A549 (cell line): ENCODE data around the gene SMIM10. TPM values are rescaled to one million over a fixed set of nuclear protein-coding genes. Genes with fewer than 3 reads are reported as not detected.

Source experiments
- ATAC-seq, 2 experiments: fragments of 200-7000 bp in 1 of 2; fragments of >200 bp in 1 of 2; cut with Nextera tagmentation in 1 of 2; cut with Tn5 transposase in 1 of 2; 3 replicates each; pipeline versions ENCODE4 v1.8.0 to v1.9.1; 2018 to 2020; ENCODE audit warnings: mild to moderate bottlenecking in 1 of 2, moderate library complexity in 1 of 2
- CTCF ChIA-PET: fragments of 300-600 bp; sonication (Branson Sonifier 250); formaldehyde crosslinking; extraction: SDS; loops from one replicate; lab custom pipeline; 2021; ENCODE audit warnings: antibody characterized with exemption, inconsistent platforms; lab: Yijun Ruan, JAX
- POLR2A ChIA-PET: fragments of 350-600 bp; formaldehyde crosslinking; extraction: SDS; loops from one replicate; lab custom pipeline; 2021; ENCODE audit warnings: antibody characterized with exemption, inconsistent platforms; lab: Yijun Ruan, JAX
- DNase-seq, 2 experiments: peaks; one replicate each; pipeline versions ENCODE4 v3.0.0 to v3.0.0-alpha.2; 2011 to 2016; ENCODE audit warnings: low read depth in 1 of 2, low spot score in 1 of 2
- FAIRE-seq: peaks from 2 replicates; lab custom pipeline; 2011; peaks lifted over from hg19 to GRCh38; lab: Jason Lieb, UNC
- H3K27ac ChIP-seq, 2 experiments: fragments of >200 bp; sonication (Bioruptor Twin); formaldehyde crosslinking; 3 replicates each; pipeline ENCODE4 v1.5.1; 2016 to 2017
- H3K4me1 ChIP-seq: fragments of >200 bp; sonication (Bioruptor Twin); formaldehyde crosslinking; 3 replicates; pipeline ENCODE4 v1.6.1; 2016
- H3K4me2 ChIP-seq: fragments of >200 bp; sonication (Bioruptor Twin); formaldehyde crosslinking; 3 replicates; pipeline ENCODE4 v1.6.1; 2016
- H3K4me3 ChIP-seq: fragments of >200 bp; sonication (Bioruptor Twin); formaldehyde crosslinking; 3 replicates; pipeline ENCODE4 v1.5.1; 2016
- H3K9me3 ChIP-seq: fragments of >200 bp; sonication (Bioruptor Twin); formaldehyde crosslinking; 3 replicates; pipeline ENCODE4 v1.6.1; 2016
- CEBPB ChIP-seq, 2 experiments: fragments of >200 bp in 1 of 2; sonication (Bioruptor Twin) in 1 of 2; formaldehyde crosslinking in 1 of 2; IDR thresholded peaks; 2 replicates each; pipeline ENCODE4 v1.6.1; 2012 to 2016
- EP300 ChIP-seq, 2 experiments: fragments of >200 bp; sonication (Bioruptor Twin); formaldehyde crosslinking; IDR thresholded peaks; 2 replicates in 1 of 2; 3 replicates in 1 of 2; pipeline ENCODE4 v1.6.1; 2016 to 2017
- ESRRA ChIP-seq: fragments of 150-350 bp; IDR thresholded peaks from 2 replicates; pipeline ENCODE4 v1.6.1; 2014; ENCODE audit warnings: mild to moderate bottlenecking, low read length, borderline replicate concordance
- FOSL2 ChIP-seq, 2 experiments: fragments of 450-650 bp in 1 of 2; fragments of >200 bp in 1 of 2; sonication (Bioruptor Twin) in 1 of 2; formaldehyde crosslinking; IDR thresholded peaks; 2 replicates each; pipeline versions ENCODE4 v1.5.0 to v1.6.1; 2016 to 2020; ENCODE audit warnings: mild to moderate bottlenecking in 1 of 2, moderate library complexity in 1 of 2
- HDAC2 ChIP-seq: fragments of 200-600 bp; sonication (generic); IDR thresholded peaks from 2 replicates; pipeline ENCODE4 v1.6.1; 2016
- HOXB5 ChIP-seq: fragments of 250-450 bp; sonication (Bioruptor Pico); IDR thresholded peaks from 2 replicates; pipeline ENCODE4 v1.5.0; 2020; ENCODE audit warnings: mild to moderate bottlenecking, moderate library complexity
- JUN ChIP-seq, 2 experiments: fragments of >200 bp; sonication (Bioruptor Twin); formaldehyde crosslinking; IDR thresholded peaks; 2 replicates in 1 of 2; 3 replicates in 1 of 2; pipeline ENCODE4 v1.6.1; 2016 to 2017
- JUNB ChIP-seq: fragments of >200 bp; sonication (Bioruptor Twin); formaldehyde crosslinking; IDR thresholded peaks from 2 replicates; pipeline ENCODE4 v1.6.1; 2016
- KDM5A ChIP-seq: fragments of 200-600 bp; sonication (generic); IDR thresholded peaks from 2 replicates; pipeline ENCODE4 v1.6.1; 2016; ENCODE audit warnings: antibody characterized with exemption, mild to moderate bottlenecking
- MAFK ChIP-seq: fragments of 450-650 bp; IDR thresholded peaks from 2 replicates; pipeline ENCODE4 v1.6.1; 2014; ENCODE audit not compliant: partially characterized antibody
- MAZ ChIP-seq: fragments of 150-350 bp; IDR thresholded peaks from 2 replicates; pipeline ENCODE4 v1.6.1; 2014; ENCODE audit warnings: antibody characterized with exemption, low read depth, low read length, borderline replicate concordance
- NR3C1 ChIP-seq: fragments of >200 bp; sonication (Bioruptor Twin); formaldehyde crosslinking; IDR thresholded peaks from 3 replicates; pipeline ENCODE4 v1.6.1; 2017
- PHF8 ChIP-seq: fragments of 200-600 bp; sonication (generic); IDR thresholded peaks from 2 replicates; pipeline ENCODE4 v1.6.1; 2016; ENCODE audit warnings: low read depth, mild to moderate bottlenecking, antibody characterized with exemption, moderate library complexity, borderline replicate concordance
- POLR2A ChIP-seq: IDR thresholded peaks from 2 replicates; pipeline ENCODE4 v1.6.1; 2012; ENCODE audit warnings: mild to moderate bottlenecking, low read length
- ZC3H11A ChIP-seq: fragments of 450-650 bp; IDR thresholded peaks from 2 replicates; pipeline ENCODE4 v1.6.1; 2014; ENCODE audit warnings: antibody characterized with exemption, mild to moderate bottlenecking
- WGBS: methylation state at CpG from one replicate; pipeline ENCODE4 v1.1.6; 2017; ENCODE audit errors: missing lambda C conversion rate; 5-methylcytosine and 5-hydroxymethylcytosine counted together
- polyA plus RNA-seq, 4 experiments: library from polyadenylated mRNA; depleted of rRNA in 3 of 4; stranded (reverse); fragments of >200 nt; fragmentation: RNase III in 1 of 4; extraction: RNeasy Plus Mini Kit Qiagen cat#74134 plus additional on column Dnase treatment in 1 of 4; gene quantifications; 2 replicates in 3 of 4; 3 replicates in 1 of 4; pipeline ENCODE4 v1.2.3, GENCODE V29; 2011 to 2017
- TF ChIP-seq, protein P1 (sequence below): fragments of >200 bp; sonication (Bioruptor Twin); formaldehyde crosslinking; IDR thresholded peaks from 3 replicates; pipeline ENCODE4 v1.5.1; 2016
- TF ChIP-seq, protein P2 (sequence below): IDR thresholded peaks from 2 replicates; pipeline ENCODE4 v1.6.1; 2012
- TF ChIP-seq, protein P3 (sequence below): fragments of 200-600 bp; sonication (generic); IDR thresholded peaks from 2 replicates; pipeline ENCODE4 v1.6.1; 2016; ENCODE audit warnings: antibody characterized with exemption, mild to moderate bottlenecking, moderate library complexity
- TF ChIP-seq, protein P4 (sequence below): IDR thresholded peaks from 2 replicates; pipeline ENCODE4 v1.6.1; 2012; ENCODE audit warnings: low read depth, borderline replicate concordance
- TF ChIP-seq, protein P5 (sequence below): fragments of 250-450 bp; sonication (Bioruptor Pico); IDR thresholded peaks from 2 replicates; pipeline ENCODE4 v1.5.0; 2020; ENCODE audit warnings: low read depth, mild to moderate bottlenecking, moderate library complexity

Gene SMIM10
- polyA plus RNA-seq, 2 of the 4 experiments (the other 2 are of a cell fraction) = 0.14 TPM; not detected in 1

DNA sequence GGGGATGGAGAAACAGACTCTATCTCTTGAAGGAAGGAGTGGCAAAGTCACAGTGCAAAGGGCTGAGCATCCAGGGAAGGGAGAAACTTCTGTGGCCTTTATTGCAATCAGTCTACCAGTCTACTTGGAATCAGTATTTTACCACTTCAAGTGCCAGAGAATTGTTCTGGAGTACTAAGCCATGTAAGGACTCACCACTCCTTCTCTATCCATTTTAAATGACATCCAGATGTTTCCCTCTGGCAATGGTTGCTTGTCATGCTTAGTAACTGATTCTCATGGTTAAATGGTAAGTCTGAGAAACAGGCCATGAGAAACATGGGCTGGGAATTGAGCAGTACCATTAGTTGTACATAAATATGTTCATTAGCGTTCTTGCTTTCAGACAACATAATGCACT, 21.1 kb upstream of the SMIM10 start:
- FAIRE-seq = peak; percentile 59
- POLR2A ChIA-PET = no interaction called here
- Histone ChIP-seq H3K4me1 (peaks cover 3% of the 10 kb centered on the region; the same call in 1 of the 3 replicates), H3K9me3 (no peaks in the 10 kb centered on the region)
- no peak for TF ChIP-seq JUN (IDR thresholded peaks at IDR 0.05)
- no peak for TF ChIP-seq MAZ
- TF ChIP-seq HDAC2 = no peak
- TF ChIP-seq ZC3H11A = no peak
- no peak for TF ChIP-seq NR3C1
- TF ChIP-seq, protein P1, sequence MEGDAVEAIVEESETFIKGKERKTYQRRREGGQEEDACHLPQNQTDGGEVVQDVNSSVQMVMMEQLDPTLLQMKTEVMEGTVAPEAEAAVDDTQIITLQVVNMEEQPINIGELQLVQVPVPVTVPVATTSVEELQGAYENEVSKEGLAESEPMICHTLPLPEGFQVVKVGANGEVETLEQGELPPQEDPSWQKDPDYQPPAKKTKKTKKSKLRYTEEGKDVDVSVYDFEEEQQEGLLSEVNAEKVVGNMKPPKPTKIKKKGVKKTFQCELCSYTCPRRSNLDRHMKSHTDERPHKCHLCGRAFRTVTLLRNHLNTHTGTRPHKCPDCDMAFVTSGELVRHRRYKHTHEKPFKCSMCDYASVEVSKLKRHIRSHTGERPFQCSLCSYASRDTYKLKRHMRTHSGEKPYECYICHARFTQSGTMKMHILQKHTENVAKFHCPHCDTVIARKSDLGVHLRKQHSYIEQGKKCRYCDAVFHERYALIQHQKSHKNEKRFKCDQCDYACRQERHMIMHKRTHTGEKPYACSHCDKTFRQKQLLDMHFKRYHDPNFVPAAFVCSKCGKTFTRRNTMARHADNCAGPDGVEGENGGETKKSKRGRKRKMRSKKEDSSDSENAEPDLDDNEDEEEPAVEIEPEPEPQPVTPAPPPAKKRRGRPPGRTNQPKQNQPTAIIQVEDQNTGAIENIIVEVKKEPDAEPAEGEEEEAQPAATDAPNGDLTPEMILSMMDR = no peak
- TF ChIP-seq PHF8 = no peak
- TF ChIP-seq, protein P2, sequence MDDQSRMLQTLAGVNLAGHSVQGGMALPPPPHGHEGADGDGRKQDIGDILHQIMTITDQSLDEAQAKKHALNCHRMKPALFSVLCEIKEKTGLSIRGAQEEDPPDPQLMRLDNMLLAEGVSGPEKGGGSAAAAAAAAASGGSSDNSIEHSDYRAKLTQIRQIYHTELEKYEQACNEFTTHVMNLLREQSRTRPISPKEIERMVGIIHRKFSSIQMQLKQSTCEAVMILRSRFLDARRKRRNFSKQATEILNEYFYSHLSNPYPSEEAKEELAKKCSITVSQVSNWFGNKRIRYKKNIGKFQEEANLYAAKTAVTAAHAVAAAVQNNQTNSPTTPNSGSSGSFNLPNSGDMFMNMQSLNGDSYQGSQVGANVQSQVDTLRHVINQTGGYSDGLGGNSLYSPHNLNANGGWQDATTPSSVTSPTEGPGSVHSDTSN = no peak
- TF ChIP-seq, protein P3, sequence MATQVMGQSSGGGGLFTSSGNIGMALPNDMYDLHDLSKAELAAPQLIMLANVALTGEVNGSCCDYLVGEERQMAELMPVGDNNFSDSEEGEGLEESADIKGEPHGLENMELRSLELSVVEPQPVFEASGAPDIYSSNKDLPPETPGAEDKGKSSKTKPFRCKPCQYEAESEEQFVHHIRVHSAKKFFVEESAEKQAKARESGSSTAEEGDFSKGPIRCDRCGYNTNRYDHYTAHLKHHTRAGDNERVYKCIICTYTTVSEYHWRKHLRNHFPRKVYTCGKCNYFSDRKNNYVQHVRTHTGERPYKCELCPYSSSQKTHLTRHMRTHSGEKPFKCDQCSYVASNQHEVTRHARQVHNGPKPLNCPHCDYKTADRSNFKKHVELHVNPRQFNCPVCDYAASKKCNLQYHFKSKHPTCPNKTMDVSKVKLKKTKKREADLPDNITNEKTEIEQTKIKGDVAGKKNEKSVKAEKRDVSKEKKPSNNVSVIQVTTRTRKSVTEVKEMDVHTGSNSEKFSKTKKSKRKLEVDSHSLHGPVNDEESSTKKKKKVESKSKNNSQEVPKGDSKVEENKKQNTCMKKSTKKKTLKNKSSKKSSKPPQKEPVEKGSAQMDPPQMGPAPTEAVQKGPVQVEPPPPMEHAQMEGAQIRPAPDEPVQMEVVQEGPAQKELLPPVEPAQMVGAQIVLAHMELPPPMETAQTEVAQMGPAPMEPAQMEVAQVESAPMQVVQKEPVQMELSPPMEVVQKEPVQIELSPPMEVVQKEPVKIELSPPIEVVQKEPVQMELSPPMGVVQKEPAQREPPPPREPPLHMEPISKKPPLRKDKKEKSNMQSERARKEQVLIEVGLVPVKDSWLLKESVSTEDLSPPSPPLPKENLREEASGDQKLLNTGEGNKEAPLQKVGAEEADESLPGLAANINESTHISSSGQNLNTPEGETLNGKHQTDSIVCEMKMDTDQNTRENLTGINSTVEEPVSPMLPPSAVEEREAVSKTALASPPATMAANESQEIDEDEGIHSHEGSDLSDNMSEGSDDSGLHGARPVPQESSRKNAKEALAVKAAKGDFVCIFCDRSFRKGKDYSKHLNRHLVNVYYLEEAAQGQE = no peak
- TF ChIP-seq, all 56 proteins: peak for 0
- Histone ChIP-seq H3K4me2 (no peak overlapping the region), H3K4me3 (no peak overlapping the region), H3K27ac (no peak overlapping the region)
- CTCF ChIA-PET = interaction anchor here (1.0 to 1.5 kb wide), 2 partner anchors 28 to 30 kb away, joined by 3 to 4 read pairs; no protein-coding TSS in a partner anchor
- no peak for ATAC-seq
- 90% methylated on average over 1 of the region's 1 CpG for WGBS
- DNase-seq = no peak

DNA sequence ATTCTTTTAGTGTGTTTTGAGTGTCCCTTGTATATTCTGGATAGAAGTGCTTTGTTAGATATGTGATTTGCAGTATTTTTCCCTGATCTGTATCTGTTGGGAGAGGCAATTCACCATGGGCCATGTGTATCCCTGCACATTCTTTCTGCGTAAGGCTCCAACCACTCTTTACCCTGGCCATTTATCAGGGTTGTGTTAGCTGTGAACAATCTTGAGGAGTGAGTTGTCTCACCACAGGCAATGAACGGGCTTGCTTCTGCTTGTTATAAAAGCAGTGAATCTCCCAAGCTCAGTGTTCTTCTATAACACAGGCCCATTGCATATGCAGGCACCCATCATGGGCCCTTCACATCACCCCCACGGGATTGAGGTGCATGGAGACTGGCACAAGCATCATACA, 18.9 kb upstream of the SMIM10 start:
- 10% methylated on average over 3 of the region's 3 CpGs for WGBS
- no peak overlapping the region for H3K27ac ChIP-seq
- FAIRE-seq (no peak), DNase-seq (no peak), ATAC-seq (no peak)
- TF ChIP-seq, protein P1 = no peak
- TF ChIP-seq EP300 (IDR thresholded peaks at IDR 0.05) (no peak), FOSL2 (IDR thresholded peaks at IDR 0.05) (no peak), FOSL2 (CRISPR knock-in tag; IDR thresholded peaks at IDR 0.05) (no peak), KDM5A (no peak), JUNB (no peak), HOXB5 (CRISPR knock-in tag) (no peak), CEBPB (IDR thresholded peaks at IDR 0.05) (no peak), ESRRA (no peak), POLR2A (no peak), MAFK (no peak)
- TF ChIP-seq, protein P3 = no peak
- TF ChIP-seq, protein P4, sequence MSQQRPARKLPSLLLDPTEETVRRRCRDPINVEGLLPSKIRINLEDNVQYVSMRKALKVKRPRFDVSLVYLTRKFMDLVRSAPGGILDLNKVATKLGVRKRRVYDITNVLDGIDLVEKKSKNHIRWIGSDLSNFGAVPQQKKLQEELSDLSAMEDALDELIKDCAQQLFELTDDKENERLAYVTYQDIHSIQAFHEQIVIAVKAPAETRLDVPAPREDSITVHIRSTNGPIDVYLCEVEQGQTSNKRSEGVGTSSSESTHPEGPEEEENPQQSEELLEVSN = no peak
- TF ChIP-seq, protein P2 = no peak
- TF ChIP-seq, protein P5, sequence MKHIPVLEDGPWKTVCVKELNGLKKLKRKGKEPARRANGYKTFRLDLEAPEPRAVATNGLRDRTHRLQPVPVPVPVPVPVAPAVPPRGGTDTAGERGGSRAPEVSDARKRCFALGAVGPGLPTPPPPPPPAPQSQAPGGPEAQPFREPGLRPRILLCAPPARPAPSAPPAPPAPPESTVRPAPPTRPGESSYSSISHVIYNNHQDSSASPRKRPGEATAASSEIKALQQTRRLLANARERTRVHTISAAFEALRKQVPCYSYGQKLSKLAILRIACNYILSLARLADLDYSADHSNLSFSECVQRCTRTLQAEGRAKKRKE (CRISPR knock-in tag) = no peak
- POLR2A ChIA-PET = no interaction called here
- no peaks in the 10 kb centered on the region for H3K9me3 ChIP-seq
- no peaks in the 10 kb centered on the region for H3K4me1 ChIP-seq
- CTCF ChIA-PET = interaction anchor here (0.6 kb wide), 1 partner anchor 94 kb away, joined by 3 read pairs; no protein-coding TSS in a partner anchor
- H3K4me2 ChIP-seq = no peak overlapping the region
- no peak overlapping the region for H3K4me3 ChIP-seq
